AG10803 (cell line): ENCODE data around the gene GDF11.
A peak's percentile ranks its signal among the peaks of the same experiment; 100 is the strongest.

Experiments
- DNase-seq: peaks from one replicate; pipeline ENCODE4 v3.0.0; 2010; ENCODE audit warnings: low read depth
- H3K4me3 ChIP-seq: 2 replicates; pipeline ENCODE4 v1.5.1; 2011; ENCODE audit warnings: mild to moderate bottlenecking, low read length, control low read depth
- CTCF ChIP-seq: conservative IDR thresholded peaks from 2 replicates; pipeline ENCODE4 v1.5.1; 2011; ENCODE audit warnings: mild to moderate bottlenecking, low read length, control low read depth, inconsistent platforms

GDF11 gene

GRCh38 chr12:55719371-55719770 is 23.6 kb upstream of the GDF11 start:
- H3K4me3 ChIP-seq, result no peak overlapping the region
- TF ChIP-seq CTCF, result no peak
- DNase-seq, result no peak

GRCh38 chr12:55720071-55720564 is 22.8 kb upstream of the GDF11 start, which contains the start of gene RDH5:
RDH5 (plus strand) TSS chr12:55720393; CDS start chr12:55721185, 792 bp downstream.
- peak; percentile 88 for DNase-seq
- TF ChIP-seq CTCF, result no peak
- H3K4me3 ChIP-seq, result peak within 1 kb of the TSS; percentile 17

GRCh38 chr12:55720894-55721444 is 22.0 kb upstream of the GDF11 start:
- peak; percentile 67 for TF ChIP-seq CTCF
- H3K4me3 ChIP-seq, result no peak overlapping the region; the same call in 1 of the 2 replicates
- peak; percentile 97 for DNase-seq

- no peak for TF ChIP-seq CTCF
- H3K4me3 ChIP-seq, result no peak overlapping the region
Observed at GRCh38 chr12:55721601-55722213, 21.2 kb upstream of the GDF11 start.

GRCh38 chr12:55722948-55723347 is 20.0 kb upstream of the GDF11 start:
- TF ChIP-seq CTCF, result no peak
- H3K4me3 ChIP-seq, result no peak overlapping the region
- no peak for DNase-seq

More at GRCh38 chr12:55721601-55722213, 21.2 kb upstream of the GDF11 start:
- no peak for DNase-seq

- TF ChIP-seq CTCF, result no peak
- no peak overlapping the region for H3K4me3 ChIP-seq
- DNase-seq, result no peak
Observed at GRCh38 chr12:55723516-55724225, 19.3 kb upstream of the GDF11 start.
